Mammary epithelial cell (primary cell): ENCODE results near the gene AGFG1.

ENCODE experiments used
- EZH2 ChIP-seq: IDR thresholded peaks from 2 replicates; pipeline ENCODE4 v1.6.1; 2012; ENCODE audit warnings: low read length, inconsistent platforms, borderline replicate concordance
- TF ChIP-seq, protein P1 (sequence below), 2 donors: IDR thresholded peaks in 1 of 2; conservative IDR thresholded peaks in 1 of 2; 2 replicates each; pipeline ENCODE4 v1.5.1; 2011 to 2012; ENCODE audit warnings: inconsistent platforms in 2 of 2, low read length in 2 of 2, mild to moderate bottlenecking in 2 of 2, control low read depth in 1 of 2, low read depth in 1 of 2; ENCODE audit not compliant: insufficient read depth in 1 of 2; ENCODE audit errors: extremely low read depth in 1 of 2

GRCh38 chr2:227462972-227463931 lies 8.7 kb upstream of the AGFG1 start:
- TF ChIP-seq, protein P1, sequence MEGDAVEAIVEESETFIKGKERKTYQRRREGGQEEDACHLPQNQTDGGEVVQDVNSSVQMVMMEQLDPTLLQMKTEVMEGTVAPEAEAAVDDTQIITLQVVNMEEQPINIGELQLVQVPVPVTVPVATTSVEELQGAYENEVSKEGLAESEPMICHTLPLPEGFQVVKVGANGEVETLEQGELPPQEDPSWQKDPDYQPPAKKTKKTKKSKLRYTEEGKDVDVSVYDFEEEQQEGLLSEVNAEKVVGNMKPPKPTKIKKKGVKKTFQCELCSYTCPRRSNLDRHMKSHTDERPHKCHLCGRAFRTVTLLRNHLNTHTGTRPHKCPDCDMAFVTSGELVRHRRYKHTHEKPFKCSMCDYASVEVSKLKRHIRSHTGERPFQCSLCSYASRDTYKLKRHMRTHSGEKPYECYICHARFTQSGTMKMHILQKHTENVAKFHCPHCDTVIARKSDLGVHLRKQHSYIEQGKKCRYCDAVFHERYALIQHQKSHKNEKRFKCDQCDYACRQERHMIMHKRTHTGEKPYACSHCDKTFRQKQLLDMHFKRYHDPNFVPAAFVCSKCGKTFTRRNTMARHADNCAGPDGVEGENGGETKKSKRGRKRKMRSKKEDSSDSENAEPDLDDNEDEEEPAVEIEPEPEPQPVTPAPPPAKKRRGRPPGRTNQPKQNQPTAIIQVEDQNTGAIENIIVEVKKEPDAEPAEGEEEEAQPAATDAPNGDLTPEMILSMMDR (conservative IDR thresholded peaks at IDR 0.05 in 1 of 2, IDR thresholded peaks at IDR 0.05 in 1 of 2; ENCODE audit: extremely low read depth in 1 of 2, insufficient read depth in 1 of 2, low read depth in 1 of 2, low read length in 2 of 2): no peak
- no peak for TF ChIP-seq EZH2
